ENCODE measurements around the gene AQR.

DNA sequence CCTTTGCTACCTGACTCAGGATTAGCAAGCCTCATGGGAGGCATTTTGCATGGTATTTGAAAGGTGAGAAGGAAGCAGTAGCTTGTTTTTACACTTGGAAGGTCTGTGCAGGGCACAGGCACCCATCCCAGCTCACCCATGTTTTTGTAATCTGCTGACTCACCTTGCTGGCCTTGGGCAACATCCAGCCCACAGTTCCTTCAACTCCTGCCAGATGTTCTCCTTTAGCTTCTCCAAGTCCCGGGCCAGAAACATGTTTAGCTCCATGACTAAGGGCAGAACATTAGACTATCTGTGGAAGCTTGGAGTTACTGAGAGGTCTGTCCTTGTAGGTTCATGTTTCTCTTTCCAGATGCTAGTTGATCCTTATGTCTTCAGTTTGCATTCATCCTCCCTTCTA, 31.0 kb upstream of the AQR start:
- no peak for TF ChIP-seq EZH2 (IDR thresholded peaks at IDR 0.05; ENCODE audit: low read length, unreplicated experiment)
- TF ChIP-seq, protein P1, sequence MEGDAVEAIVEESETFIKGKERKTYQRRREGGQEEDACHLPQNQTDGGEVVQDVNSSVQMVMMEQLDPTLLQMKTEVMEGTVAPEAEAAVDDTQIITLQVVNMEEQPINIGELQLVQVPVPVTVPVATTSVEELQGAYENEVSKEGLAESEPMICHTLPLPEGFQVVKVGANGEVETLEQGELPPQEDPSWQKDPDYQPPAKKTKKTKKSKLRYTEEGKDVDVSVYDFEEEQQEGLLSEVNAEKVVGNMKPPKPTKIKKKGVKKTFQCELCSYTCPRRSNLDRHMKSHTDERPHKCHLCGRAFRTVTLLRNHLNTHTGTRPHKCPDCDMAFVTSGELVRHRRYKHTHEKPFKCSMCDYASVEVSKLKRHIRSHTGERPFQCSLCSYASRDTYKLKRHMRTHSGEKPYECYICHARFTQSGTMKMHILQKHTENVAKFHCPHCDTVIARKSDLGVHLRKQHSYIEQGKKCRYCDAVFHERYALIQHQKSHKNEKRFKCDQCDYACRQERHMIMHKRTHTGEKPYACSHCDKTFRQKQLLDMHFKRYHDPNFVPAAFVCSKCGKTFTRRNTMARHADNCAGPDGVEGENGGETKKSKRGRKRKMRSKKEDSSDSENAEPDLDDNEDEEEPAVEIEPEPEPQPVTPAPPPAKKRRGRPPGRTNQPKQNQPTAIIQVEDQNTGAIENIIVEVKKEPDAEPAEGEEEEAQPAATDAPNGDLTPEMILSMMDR (conservative IDR thresholded peaks at IDR 0.05; ENCODE audit: low read depth, low read length), result no peak
- no peak for TF ChIP-seq EZH2phosphoT487 (IDR thresholded peaks at IDR 0.05; ENCODE audit: borderline replicate concordance, low read length)

Data from PC-3 (cell line).